Peyer's patch (tissue), 4 donors: Measurements from ENCODE around the gene SMAP1. TPM values are rescaled to one million over a fixed set of nuclear protein-coding genes. Genes with fewer than 3 reads are reported as not detected.
"Not testable (repeated sequence)": the region's sequence is repeated elsewhere in the genome, so short reads cannot be mapped to it uniquely, and the experiment has no call there.

ENCODE experiments used
- DNase-seq, 3 donors: peaks; one replicate each; pipeline ENCODE4 v3.0.0-alpha.2; 2017 to 2019
- H3K27ac ChIP-seq, 4 donors: fragments of 200-600 bp; sonication (generic); one replicate each; pipeline ENCODE4 v1.5.1; 2016 to 2019
- H3K27me3 ChIP-seq, 2 donors: fragments of 200-600 bp; sonication (generic); one replicate each; pipeline ENCODE4 v1.5.1; 2019
- H3K36me3 ChIP-seq, 3 donors: fragments of 200-600 bp; sonication (generic); one replicate each; pipeline ENCODE4 v1.5.1; 2016 to 2019
- H3K4me1 ChIP-seq, 4 donors: fragments of 200-600 bp; sonication (generic); one replicate each; pipeline ENCODE4 v1.5.1; 2016 to 2019
- H3K4me3 ChIP-seq, 4 donors: fragments of 200-600 bp; sonication (generic); 1 replicate in 3 of 4; 2 replicates in 1 of 4; pipeline ENCODE4 v1.5.1; 2016 to 2019; ENCODE audit warnings: mild to moderate bottlenecking in 1 of 4
- H3K9me3 ChIP-seq, 4 donors: fragments of 200-600 bp; sonication (generic); one replicate each; pipeline ENCODE4 v1.5.1; 2016 to 2019; ENCODE audit warnings: mild to moderate bottlenecking in 1 of 4
- POLR2A ChIP-seq, 2 donors: fragments of 450-650 bp; IDR thresholded peaks; one replicate each; pipeline ENCODE4 v1.5.1; 2017; ENCODE audit warnings: antibody characterized with exemption in 2 of 2, mild to moderate bottlenecking in 2 of 2, moderate library complexity in 2 of 2
- total RNA-seq, 4 donors: library from RNA; depleted of rRNA; stranded (reverse); fragments of >200 nt; gene quantifications; one replicate each; pipeline ENCODE4 v1.1.0, GENCODE V29; 2016
- TF ChIP-seq, protein P1 (sequence below), 6 experiments: fragments of 450-650 bp in 4 of 6; fragments of 200-600 bp in 2 of 6; sonication (generic) in 1 of 6; IDR thresholded peaks; one replicate each; pipeline ENCODE4 v1.5.1; 2017 to 2019; ENCODE audit warnings: antibody characterized with exemption in 6 of 6, mild to moderate bottlenecking in 3 of 6, moderate library complexity in 1 of 6

Gene SMAP1
- total RNA-seq, 4 donors from 2014 or later, result 23.1 to 48.9 (median 42.1) TPM

DNA sequence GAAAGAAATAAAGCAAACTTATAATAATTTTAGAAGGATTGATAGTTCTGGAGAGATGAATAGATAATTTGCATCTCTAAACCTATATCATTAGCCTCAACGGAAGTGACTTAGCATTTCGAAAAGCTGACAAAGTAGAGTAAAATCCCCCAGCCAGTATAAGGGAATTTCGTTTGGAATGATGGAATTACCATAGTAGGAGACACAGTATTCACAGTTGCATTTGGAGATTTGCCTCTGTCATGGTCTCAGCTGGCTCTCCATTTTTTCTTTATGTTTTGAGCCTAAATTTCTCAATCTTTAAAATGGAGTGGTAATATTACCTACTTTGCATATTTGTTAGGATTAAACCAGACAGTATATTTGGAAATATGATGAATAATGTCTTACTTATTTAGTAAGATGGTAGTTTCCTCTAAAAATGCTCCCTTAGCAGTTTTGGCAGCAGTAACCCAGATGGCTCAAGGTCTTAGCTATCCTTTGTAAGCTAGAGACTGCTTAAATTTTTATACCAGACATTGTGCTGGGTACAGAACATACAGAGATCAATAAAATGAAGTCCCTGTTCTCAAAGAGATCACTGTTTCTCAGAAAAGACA lies 58.2 kb downstream of the SMAP1 start:
- H3K4me1 ChIP-seq, result no peaks in the 10 kb centered on the region
- H3K27me3 ChIP-seq, result no peaks in the 10 kb centered on the region
- no peak for TF ChIP-seq POLR2A (IDR thresholded peaks at IDR 0.05)
- TF ChIP-seq, protein P1, sequence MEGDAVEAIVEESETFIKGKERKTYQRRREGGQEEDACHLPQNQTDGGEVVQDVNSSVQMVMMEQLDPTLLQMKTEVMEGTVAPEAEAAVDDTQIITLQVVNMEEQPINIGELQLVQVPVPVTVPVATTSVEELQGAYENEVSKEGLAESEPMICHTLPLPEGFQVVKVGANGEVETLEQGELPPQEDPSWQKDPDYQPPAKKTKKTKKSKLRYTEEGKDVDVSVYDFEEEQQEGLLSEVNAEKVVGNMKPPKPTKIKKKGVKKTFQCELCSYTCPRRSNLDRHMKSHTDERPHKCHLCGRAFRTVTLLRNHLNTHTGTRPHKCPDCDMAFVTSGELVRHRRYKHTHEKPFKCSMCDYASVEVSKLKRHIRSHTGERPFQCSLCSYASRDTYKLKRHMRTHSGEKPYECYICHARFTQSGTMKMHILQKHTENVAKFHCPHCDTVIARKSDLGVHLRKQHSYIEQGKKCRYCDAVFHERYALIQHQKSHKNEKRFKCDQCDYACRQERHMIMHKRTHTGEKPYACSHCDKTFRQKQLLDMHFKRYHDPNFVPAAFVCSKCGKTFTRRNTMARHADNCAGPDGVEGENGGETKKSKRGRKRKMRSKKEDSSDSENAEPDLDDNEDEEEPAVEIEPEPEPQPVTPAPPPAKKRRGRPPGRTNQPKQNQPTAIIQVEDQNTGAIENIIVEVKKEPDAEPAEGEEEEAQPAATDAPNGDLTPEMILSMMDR (IDR thresholded peaks at IDR 0.05), result no peak
- no peak for DNase-seq
- H3K27ac ChIP-seq, result no peak overlapping the region
- no peaks in the 10 kb centered on the region for H3K9me3 ChIP-seq
- H3K36me3 ChIP-seq, result no peaks in the 10 kb centered on the region
- H3K4me3 ChIP-seq, result no peak overlapping the region

DNA sequence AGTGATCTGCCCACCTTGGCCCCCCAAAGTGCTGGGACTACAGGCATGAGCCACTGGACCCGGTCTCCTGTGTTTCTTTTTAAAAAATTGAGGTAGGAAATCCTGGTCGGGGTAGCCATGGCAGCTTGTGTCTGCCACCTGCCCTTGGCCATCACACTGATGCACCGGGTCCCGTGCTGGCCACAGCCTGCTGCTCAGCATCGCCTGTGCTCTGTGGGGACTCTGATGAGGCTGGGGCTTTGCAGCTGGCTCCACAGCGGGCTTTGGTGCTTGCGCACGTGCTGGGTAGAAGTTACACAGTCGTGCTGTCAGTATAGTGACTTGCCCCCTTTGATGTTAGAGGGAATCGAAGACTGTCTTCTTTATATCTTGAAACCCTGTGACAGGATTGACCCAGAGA lies 66.7 kb downstream of the SMAP1 start:
- Histone ChIP-seq H3K9me3 (no peaks in the 10 kb centered on the region), H3K27me3 (no peaks in the 10 kb centered on the region), H3K36me3 (peaks cover 0 to 8% (median 0%) of the 10 kb centered on the region in 3 donors), H3K4me3 (no peak overlapping the region), H3K4me1 (no peaks in the 10 kb centered on the region), H3K27ac (no peak overlapping the region)
- TF ChIP-seq, protein P1 (IDR thresholded peaks at IDR 0.05), result no peak
- no peak for TF ChIP-seq POLR2A (IDR thresholded peaks at IDR 0.05)
- no peak for DNase-seq

DNA sequence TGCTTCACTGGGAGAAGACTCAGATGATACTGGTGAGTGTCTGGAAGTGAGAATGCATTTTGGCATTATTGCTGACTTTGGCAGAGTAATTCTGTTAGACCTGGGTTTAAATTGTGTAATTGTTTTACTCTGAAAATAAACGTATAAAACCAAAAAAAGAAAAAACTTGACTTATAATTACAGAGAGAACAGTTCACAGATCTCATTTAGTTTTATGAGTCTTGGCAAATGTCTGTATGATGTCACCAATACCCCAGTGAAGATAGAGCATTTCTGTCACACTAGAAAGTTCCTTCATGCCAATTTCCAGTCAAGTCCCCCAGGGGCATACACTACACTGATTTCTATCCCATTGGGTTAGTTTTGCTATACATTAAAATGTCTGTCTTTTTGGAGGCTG lies 67.3 kb downstream of the SMAP1 start:
- no peaks in the 10 kb centered on the region for H3K27me3 ChIP-seq
- H3K9me3 ChIP-seq, result no peaks in the 10 kb centered on the region
- H3K27ac ChIP-seq, result no peak overlapping the region
- no peaks in the 10 kb centered on the region for H3K4me1 ChIP-seq
- H3K36me3 ChIP-seq, result peaks cover 0 to 8% (median 0%) of the 10 kb centered on the region in 3 donors
- no peak for TF ChIP-seq POLR2A (IDR thresholded peaks at IDR 0.05)
- TF ChIP-seq, protein P1 (IDR thresholded peaks at IDR 0.05), result no peak
- DNase-seq, result no peak
- no peak overlapping the region for H3K4me3 ChIP-seq

DNA sequence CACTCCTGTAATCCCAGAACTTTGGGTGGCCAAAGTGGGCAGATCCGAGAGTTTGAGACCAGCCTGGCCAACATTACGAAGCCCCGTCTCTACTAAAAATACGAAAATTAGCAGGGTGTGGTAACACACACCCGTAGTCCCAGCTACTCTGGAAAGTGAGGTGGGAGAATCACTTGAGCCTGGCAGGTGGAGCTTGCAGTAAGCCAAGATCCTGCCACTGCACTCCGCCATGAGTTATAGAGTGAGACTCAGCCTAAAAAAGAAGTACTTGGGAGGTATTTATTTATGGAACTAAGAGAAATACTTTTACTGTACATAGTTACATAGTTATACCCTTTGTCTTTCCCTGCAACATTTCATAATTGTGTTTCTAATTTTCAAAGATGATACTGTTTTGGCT lies 67.8 kb downstream of the SMAP1 start:
- TF ChIP-seq POLR2A (IDR thresholded peaks at IDR 0.05), result no peak
- TF ChIP-seq, protein P1 (IDR thresholded peaks at IDR 0.05), result no peak
- H3K4me3 ChIP-seq, result no peak overlapping the region
- no peaks in the 10 kb centered on the region for H3K4me1 ChIP-seq
- no peak for DNase-seq
- no peaks in the 10 kb centered on the region for H3K27me3 ChIP-seq
- peaks cover 0 to 11% (median 0%) of the 10 kb centered on the region in 3 donors for H3K36me3 ChIP-seq
- no peaks in the 10 kb centered on the region for H3K9me3 ChIP-seq
- no peak overlapping the region for H3K27ac ChIP-seq

DNA sequence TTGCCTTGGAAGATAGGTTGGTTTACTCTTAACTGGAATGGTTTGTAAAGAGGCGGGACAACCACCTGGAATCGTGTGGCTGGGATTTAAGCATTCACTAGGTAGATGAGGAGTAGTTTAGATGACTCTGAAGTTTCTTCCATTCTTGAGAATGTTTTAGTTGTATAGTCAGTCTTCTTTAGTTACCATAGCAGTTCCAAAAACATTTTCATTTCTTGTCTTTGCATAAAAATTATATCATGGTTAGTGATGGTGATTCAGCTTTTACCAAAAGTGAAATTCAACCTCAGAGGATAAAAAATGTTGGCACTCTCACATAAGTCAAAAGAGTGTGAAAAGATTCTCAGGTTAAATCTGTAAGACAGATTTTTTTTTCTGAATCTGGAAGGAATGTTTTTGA lies 70.3 kb downstream of the SMAP1 start:
- DNase-seq, result no peak
- no peak for TF ChIP-seq POLR2A (IDR thresholded peaks at IDR 0.05)
- TF ChIP-seq, protein P1 (IDR thresholded peaks at IDR 0.05), result no peak
- Histone ChIP-seq H3K27me3 (no peaks in the 10 kb centered on the region), H3K36me3 (peaks cover 0 to 19% (median 0%) of the 10 kb centered on the region in 3 donors), H3K9me3 (no peaks in the 10 kb centered on the region), H3K27ac (no peak overlapping the region), H3K4me1 (no peaks in the 10 kb centered on the region), H3K4me3 (no peak overlapping the region)

DNA sequence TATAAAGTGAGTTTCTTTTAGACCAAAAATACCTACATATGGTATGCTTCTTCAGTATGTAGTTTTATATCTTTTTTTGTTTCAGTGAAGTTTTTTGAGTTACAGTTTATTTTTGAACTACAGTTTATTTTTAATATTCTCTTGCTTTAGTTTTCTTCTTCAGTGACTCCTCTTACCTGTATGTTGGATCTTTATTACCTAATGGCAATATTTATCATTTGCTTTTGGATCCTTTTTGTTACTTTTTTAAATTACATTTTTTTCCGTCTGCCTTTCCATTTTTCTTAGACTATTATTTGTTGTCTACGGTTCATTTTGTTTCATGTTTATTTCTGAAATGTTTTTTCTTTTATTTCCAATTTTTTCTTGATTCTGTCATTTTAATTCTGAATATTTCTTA lies 71.9 kb downstream of the SMAP1 start:
- no peak for TF ChIP-seq POLR2A (IDR thresholded peaks at IDR 0.05)
- TF ChIP-seq, protein P1 (IDR thresholded peaks at IDR 0.05), result no peak
- Histone ChIP-seq H3K4me1 (no peaks in the 10 kb centered on the region), H3K36me3 (peaks cover 0 to 14% (median 0%) of the 10 kb centered on the region in 3 donors), H3K27ac (no peak overlapping the region), H3K27me3 (no peaks in the 10 kb centered on the region), H3K9me3 (no peaks in the 10 kb centered on the region), H3K4me3 (no peak overlapping the region)
- no peak for DNase-seq

DNA sequence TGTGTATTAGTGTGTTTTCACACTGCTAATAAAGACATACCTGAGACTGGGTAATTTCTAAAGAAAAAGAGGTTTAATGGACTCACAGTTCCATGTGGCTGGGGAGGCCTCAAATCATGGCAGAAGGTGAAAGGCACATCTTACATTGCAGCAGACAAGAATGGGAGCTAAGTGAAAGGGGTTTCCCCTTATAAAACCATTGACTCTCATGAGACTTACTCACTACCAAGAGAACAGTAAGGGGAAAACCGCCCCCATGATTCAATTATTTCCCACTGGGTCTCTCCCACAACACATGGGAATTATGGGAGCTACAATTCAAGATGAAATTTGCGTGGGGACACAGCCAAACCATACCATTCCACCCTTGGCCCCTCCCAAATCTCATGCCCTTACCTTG lies 73.1 kb downstream of the SMAP1 start:
- H3K27me3 ChIP-seq, H3K9me3 ChIP-seq, H3K4me3 ChIP-seq, DNase-seq, H3K4me1 ChIP-seq, H3K27ac ChIP-seq: not testable (repeated sequence)
- H3K36me3 ChIP-seq, result peaks cover 0 to 12% (median 0%) of the 10 kb centered on the region in 3 donors

DNA sequence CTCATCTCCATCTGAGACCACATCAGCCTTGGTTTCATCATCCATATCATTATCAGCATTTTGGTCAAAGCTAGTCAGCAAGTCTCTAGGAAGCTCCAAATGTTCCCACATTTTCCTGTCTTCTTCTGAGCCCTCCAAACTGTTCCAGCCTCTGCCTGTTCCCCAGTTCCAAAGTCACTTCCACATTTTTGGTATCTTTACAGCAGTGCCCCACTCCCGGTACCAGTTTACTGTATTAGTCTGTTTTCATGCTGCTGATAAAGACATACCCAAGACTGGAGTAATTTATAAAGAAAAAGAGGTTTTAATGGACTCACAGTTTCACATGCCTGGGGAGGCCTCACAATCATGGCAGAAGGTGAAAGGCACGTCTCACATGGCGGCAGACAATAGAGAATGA lies 74.8 kb downstream of the SMAP1 start:
- not testable (repeated sequence) for DNase-seq, H3K9me3 ChIP-seq, H3K4me3 ChIP-seq, H3K27me3 ChIP-seq, H3K4me1 ChIP-seq, H3K27ac ChIP-seq
- peaks cover 0 to 12% (median 0%) of the 10 kb centered on the region in 3 donors for H3K36me3 ChIP-seq
